Left renal pelvis (tissue), 4 donors: Measurements from ENCODE around the gene TRIM48. TPM values are rescaled to one million over a fixed set of nuclear protein-coding genes. Genes with fewer than 3 reads are reported as not detected.
"Not testable (repeated sequence)": the region's sequence is repeated elsewhere in the genome, so short reads cannot be mapped to it uniquely, and the experiment has no call there.

Experiments used
- DNase-seq, 4 donors: peaks; one replicate each; pipeline ENCODE4 v3.0.0-alpha.2; 2013; ENCODE audit warnings: low read depth in 4 of 4, low spot score in 3 of 4
- polyA plus RNA-seq, 4 donors: library from polyadenylated mRNA; unstranded; fragments of 120-200 nt; gene quantifications; one replicate each; pipeline ENCODE4 v1.2.1, GENCODE V29; 2013; ENCODE audit not compliant: insufficient read length in 4 of 4

Gene TRIM48
- polyA plus RNA-seq = not detected

DNA sequence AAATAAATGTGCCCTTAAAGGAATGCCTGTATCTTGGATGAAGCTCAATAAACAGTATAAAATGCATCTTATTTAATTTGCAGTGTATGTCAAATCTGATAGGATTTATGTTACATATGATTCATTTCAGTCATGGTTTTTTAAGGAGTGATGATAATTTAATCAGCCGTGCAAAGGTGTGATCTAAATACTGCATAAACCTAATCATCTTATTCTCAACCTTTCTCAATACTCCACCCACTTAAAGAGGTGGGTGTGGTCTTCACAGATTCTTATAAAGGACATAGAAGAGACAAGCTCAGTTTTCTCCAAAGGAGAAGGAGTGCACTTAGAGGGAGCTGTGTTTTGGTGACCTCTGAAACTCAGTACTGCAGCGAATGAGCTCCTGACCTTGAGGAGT lies at the start of gene TRIM48:
TRIM48 (plus strand) TSS at position 301 of the 400 bp plus-strand sequence. CDS start 113 bp downstream, outside the sequence.
- DNase-seq = not testable (repeated sequence)

- DNase-seq = not testable (repeated sequence)
These were observed 23.6 kb upstream of the TRIM48 start for GRCh38 chr11:55238316-55238715.

DNA sequence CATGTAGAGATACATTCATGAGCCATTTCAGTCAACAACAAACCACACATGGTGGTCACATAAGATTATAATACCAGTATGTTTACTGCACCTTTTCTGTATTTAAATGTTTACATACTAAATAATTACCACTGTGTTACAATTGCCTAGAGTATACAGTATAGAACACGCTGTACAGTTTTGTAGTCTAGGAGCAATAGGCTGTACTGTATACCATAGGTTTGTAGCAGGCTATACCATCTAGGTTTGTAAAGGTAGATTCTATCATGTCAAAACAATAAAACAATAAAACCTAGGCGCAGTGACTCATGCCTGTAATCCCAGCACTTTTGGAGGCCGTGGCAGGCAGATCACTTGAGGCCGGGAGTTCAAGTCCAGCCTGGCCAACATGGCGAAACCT lies 1.1 kb downstream of the TRIM48 start:
- DNase-seq = no peak

Other genes starting within 250 kb of the TRIM48 start
- not detected for gene OR4A16, start 81.0 kb downstream of the TRIM48 start, polyA plus RNA-seq
- gene OR4A15, start 105.8 kb downstream of the TRIM48 start, polyA plus RNA-seq = not detected